ENCODE results near the gene ALDH1A3. TPM values are rescaled to one million over a fixed set of nuclear protein-coding genes. Genes with fewer than 3 reads are reported as not detected.
"Not testable (repeated sequence)": the region's sequence is repeated elsewhere in the genome, so short reads cannot be mapped to it uniquely, and the experiment has no call there.

ALDH1A3 gene
- total RNA-seq, 1 donor from 2014 or later, result 10.9 TPM

DNA sequence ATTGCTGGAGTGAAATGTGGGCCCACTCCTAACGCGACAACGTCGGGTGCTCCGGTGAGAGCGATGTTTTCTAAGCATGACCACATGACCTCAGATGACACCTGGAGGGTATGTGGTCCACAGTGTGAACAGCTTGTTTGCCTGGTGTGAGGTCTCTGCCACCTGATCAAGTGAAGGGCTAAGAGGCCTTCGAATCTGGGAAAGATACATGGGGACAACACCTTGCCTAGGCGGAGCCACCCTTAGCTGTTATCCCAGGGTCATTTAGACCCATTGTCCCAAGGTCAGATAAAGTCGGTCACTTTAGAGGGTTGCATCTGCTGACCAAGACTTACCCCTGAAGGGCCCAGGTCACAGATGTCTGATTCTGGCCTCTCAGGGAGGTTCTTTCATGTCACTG lies 34.9 kb upstream of the ALDH1A3 start:
- no peak for TF ChIP-seq CTCF (IDR thresholded peaks at IDR 0.05)
- Histone ChIP-seq H3K4me3 (no peak overlapping the region), H3K36me3 (no peaks in the 10 kb centered on the region), H3K27ac (no peak overlapping the region), H3K27me3 (no peaks in the 10 kb centered on the region), H3K9me3 (no peaks in the 10 kb centered on the region), H3K4me1 (peaks cover 0 to 4% of the 10 kb centered on the region in 2 donors)
- no peak for DNase-seq (ENCODE audit: low spot score in 2 of 2)
- intact Hi-C loops (cut with DNase I), result no loop called here

- Histone ChIP-seq H3K4me1 (peaks cover 0 to 5% of the 10 kb centered on the region in 2 donors), H3K4me3 (no peak overlapping the region), H3K27ac (no peak overlapping the region), H3K9me3 (no peaks in the 10 kb centered on the region), H3K27me3 (no peaks in the 10 kb centered on the region), H3K36me3 (no peaks in the 10 kb centered on the region)
- no peak for TF ChIP-seq CTCF (IDR thresholded peaks at IDR 0.05)
- DNase-seq (ENCODE audit: low spot score in 2 of 2), result no peak
- intact Hi-C loops (cut with DNase I), result no loop called here
These were observed 32.4 kb upstream of the ALDH1A3 start for GRCh38 chr15:100847194-100847593.

DNA sequence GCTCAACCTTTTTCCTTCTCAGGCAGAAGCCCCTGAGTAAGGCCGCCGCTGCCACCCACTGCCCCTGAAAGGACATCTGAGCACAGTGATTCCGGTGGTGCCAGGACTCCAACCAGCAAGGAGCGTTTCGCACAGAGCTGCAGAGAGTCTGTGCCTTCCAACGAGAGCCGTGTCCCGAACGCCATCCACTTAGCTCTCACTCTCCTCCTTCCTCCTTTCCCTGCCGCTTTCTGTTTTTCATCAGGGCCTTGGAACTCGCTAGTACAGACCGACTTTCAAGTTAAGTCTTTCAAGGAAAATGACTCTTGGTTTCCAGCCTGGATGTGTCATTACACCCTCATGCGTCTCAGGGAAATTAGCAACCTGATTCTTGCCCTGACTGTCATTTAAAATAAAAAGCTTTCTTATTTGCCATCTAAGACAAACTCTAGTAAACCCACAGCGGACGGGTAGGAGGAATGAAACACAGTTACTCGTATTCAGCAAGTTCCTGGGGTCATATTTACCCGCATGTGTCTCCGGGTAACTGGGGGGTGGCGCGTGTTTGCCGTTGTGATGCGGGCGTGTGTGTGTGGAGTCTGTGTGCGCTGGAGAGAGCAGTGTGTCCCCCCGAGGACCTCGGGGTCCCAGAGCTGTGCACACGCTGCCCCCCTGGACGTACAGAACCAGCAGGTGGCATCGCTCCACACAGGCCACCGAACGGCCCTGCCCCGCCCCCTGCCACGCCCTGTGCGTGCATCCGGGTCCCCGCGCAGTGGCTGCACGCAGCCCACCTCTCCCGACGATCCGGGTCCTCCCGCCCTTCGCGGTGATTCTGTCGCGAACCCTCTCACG lies 30.4 kb upstream of the ALDH1A3 start:
- peaks cover 0 to 5% of the 10 kb centered on the region in 2 donors for H3K4me1 ChIP-seq
- no peaks in the 10 kb centered on the region for H3K36me3 ChIP-seq
- no peaks in the 10 kb centered on the region for H3K9me3 ChIP-seq
- no peak overlapping the region for H3K27ac ChIP-seq
- no peak for DNase-seq (ENCODE audit: low spot score in 2 of 2)
- H3K27me3 ChIP-seq, result no peaks in the 10 kb centered on the region
- no peak for TF ChIP-seq CTCF (IDR thresholded peaks at IDR 0.05)
- intact Hi-C loops (cut with DNase I), result no loop called here
- peak overlapping the region; percentile 42 to 60 for H3K4me3 ChIP-seq

- intact Hi-C loops (cut with DNase I), result no loop called here
- no peaks in the 10 kb centered on the region for H3K9me3 ChIP-seq
- no peaks in the 10 kb centered on the region for H3K27me3 ChIP-seq
- DNase-seq (ENCODE audit: low spot score in 2 of 2), result no peak
- TF ChIP-seq CTCF (IDR thresholded peaks at IDR 0.05), result no peak
- H3K4me3 ChIP-seq, result peak overlapping the region; percentile 42 to 60
- H3K4me1 ChIP-seq, result peaks cover 0 to 5% of the 10 kb centered on the region in 2 donors
- no peak overlapping the region for H3K27ac ChIP-seq
- H3K36me3 ChIP-seq, result no peaks in the 10 kb centered on the region
These were observed 29.8 kb upstream of the ALDH1A3 start for GRCh38 chr15:100849855-100850218.

DNA sequence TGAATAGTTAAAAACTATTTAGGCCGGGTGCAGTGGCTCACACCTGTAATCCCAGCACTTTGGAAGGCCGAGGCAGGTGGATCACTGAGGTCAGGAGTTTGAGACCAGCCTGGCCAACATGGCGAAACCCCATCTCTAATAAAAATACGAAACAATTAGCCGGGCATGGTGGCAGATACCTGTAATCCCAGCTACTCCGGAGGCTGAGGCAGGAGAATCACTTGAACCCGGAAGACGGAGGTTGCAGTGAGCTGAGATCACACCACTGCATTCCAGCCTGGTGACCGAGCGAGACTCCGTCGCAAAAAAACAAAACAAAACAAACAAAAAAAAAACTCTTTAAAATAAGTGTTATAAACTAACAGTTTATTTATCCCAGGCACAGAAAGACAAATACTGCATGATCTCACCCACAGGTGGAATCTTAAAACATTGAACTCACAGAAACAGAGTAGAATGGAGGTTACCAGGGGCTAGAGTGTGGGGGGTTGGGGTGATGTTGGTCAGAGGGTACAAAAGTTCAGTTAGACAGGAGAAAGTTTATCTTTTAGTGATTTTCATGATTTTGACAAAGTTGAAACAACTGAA lies 28.1 kb upstream of the ALDH1A3 start:
- DNase-seq (ENCODE audit: low spot score in 2 of 2); H3K27ac ChIP-seq; H3K36me3 ChIP-seq; intact Hi-C loops (cut with DNase I); H3K4me1 ChIP-seq; H3K27me3 ChIP-seq; H3K4me3 ChIP-seq; H3K9me3 ChIP-seq: not testable (repeated sequence)

GRCh38 chr15:100852630-100853029 lies 27.0 kb upstream of the ALDH1A3 start:
- H3K27me3 ChIP-seq, result no peaks in the 10 kb centered on the region
- no peak overlapping the region for H3K4me3 ChIP-seq
- H3K9me3 ChIP-seq, result no peaks in the 10 kb centered on the region
- peaks cover 0 to 5% of the 10 kb centered on the region in 2 donors for H3K4me1 ChIP-seq
- TF ChIP-seq CTCF (IDR thresholded peaks at IDR 0.05), result no peak
- H3K36me3 ChIP-seq, result no peaks in the 10 kb centered on the region
- no peak overlapping the region for H3K27ac ChIP-seq
- intact Hi-C loops (cut with DNase I), result no loop called here
- DNase-seq (ENCODE audit: low spot score in 2 of 2), result no peak

Measured in ascending aorta (tissue), 2 donors.